ENCODE measurements around the gene ENDOV. TPM values are rescaled to one million over a fixed set of nuclear protein-coding genes. Genes with fewer than 3 reads are reported as not detected.
"Not testable (repeated sequence)": the region's sequence is repeated elsewhere in the genome, so short reads cannot be mapped to it uniquely, and the experiment has no call there.

The ENDOV gene
- total RNA-seq, 1 donor from 2014 or later: 11.5 TPM

DNA sequence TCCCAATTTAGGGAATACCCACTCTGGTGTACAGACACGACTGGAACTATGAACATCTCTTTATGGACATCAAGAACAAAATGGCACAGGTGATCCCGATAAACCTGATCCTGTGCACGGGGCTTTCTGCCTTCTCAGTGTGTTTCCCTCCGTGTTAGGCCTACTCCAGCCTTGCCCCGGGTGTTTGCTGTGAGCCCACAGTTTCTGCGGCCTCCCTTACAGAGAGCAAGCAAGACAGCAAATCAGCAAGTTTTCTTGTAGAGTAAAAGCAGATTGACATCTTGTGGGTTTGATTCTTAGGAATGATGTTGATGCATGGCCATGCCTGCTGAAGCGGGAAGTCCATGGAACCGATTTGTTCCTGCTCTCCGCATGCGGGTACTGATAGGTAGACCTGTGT is 26.4 kb upstream of the ENDOV start:
- no peak for DNase-seq

DNA sequence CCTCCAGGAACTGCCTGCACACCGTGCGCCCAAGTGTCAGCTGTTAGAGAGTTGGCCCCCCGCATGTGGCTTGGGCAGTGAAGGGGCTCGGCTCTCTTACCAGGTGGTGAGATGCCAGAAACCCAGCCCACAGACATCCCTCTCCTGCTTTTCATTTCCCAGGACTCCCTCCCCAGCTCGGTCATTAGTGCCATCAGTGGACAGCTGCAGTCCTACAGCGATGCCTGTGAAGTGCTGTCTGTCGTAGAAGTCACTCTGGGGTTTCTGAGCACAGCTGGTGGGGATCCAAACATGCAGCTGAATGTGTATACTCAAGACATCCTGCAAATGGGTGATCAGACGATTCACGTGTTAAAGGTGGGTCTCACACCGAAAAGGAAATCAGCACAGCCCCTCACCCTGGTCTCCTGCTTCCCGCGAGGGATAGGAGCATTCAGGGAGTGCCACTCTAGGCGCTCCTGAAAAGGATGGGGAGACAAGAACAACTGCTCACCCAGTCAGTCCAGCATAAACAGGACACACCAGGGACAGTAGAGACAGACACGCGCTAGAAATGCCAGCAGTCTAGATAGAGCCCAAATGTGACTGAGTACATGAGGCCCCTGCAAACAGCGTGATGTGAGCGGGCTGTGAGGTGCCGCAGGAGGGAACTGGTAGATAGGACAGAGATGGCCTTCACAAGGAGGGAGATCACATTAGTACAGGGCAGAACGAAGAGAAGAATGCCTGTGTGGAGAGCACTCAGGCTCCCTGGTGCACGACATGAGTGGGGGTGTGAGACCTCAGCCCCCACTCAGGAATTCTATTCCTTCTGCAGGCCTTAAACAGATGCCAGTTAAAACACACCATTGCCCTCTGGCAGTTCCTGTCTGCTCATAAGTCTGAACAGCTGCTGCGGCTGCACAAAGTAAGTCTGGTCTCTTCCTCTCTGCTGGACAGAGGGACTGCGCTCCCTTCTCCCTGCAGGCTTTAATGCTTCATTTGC is 25.7 kb upstream of the ENDOV start:
- no peak for DNase-seq

DNA sequence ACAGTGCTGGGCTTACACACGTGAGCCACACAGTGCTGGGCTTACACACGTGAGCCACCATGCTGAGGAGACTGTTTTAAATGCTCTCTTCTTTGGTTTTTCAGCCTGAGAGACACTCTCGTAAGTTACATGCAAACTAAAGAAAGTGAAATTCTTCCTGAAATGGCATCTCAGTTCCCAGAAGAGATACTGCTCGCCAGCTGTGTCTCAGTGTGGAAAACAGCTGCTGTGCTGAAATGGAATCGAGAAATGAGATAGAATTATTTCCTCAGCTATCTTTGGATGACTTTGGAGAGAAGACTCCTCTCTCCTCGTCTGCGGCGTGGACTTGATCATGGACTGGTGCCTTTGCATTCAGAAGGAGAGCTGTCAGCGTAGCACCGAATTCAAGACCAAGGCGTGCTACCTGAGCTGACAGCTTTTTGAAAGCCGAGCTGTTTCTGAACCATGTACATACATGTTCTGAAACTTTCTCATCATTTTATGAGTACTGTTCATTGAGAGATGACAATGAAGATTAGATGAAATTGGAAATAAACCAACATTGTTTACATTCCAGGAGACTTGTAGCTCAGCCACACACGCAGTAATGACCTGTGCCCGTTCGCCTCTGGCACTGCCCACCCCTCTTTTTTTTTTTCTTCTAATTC is 21.6 kb upstream of the ENDOV start:
- no peak for DNase-seq

DNA sequence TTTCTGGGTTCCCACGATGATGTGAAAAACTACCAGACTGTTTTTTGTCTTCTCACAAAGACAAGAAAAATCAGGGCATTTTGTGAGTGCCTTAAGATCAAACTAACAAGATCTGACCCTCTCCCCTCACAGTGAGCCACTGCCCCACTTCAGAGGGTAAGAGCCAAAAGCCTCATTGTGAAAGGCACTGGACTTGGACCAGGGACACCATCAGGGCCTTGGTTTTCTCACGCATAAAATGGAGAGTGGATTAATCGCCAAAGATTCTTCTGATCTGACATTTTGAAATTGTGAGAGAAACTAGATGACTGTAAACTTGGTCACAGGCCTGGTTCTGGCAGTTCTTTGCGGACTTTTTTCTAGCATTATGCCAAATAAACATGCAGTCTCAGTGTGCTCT is 21.0 kb upstream of the ENDOV start:
- no peak for DNase-seq

DNA sequence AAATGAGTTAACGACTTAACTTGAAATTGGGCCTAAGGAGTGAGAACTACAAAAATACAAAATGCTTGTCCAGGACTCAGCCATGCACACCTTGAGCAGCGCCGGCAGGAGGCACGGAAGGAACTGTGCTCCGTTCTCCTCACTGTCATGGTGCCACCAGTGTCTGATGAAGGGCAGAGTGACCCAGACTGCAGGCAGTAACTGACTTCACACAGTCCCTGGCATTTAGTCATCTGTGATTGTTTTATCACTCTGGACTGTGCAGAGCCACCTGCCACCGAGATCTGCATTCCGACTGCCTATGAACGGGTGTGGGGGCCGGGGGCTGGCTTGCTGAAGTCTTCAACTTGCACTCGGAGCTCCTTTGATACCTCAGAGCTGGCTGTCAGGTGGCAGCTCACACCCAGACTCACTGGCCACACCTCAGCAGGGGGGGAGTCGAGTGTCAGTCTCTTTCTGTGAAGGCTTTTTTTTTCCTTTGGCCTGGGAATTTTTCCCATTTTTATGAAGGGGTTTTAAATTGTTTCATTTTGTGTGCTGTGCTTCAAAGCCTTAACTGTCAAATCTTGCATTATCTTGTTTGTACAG is 20.2 kb upstream of the ENDOV start:
- no peak for DNase-seq

DNA sequence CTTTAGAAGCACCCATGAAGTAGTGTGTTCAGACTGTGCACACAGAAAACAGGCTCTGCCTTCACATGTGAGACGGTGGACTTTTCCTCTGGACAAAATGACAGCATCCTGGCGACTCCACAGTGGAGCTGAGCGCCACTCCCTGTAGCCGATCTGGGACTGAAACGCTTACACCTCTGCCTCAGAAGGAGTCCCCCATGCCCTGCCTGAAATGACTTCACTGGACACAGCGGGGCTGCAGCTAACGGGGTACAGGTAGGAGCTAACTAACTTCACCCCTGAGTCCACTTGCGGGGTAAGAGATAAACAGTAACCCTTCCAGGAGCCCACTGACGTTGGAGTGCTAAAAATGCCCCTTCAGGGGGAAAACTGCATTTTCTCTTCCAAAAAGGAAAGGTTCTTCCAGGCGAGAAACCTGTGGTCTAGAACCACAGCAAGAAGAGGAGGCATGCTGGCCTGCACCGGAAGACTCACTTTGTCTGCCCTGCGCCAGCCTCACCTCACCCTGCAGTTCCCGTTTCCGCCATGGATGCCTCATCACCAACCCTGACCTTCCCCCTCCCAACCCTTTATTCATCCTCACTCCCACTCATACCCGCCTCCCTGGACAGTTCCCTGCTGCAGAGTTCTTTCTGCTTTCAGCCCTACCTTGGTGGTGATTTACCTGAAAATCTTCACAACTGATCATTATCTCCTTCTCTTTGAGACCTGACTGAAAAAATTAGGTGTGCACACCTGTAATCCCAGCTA is 19.4 kb upstream of the ENDOV start:
- DNase-seq: no peak

DNA sequence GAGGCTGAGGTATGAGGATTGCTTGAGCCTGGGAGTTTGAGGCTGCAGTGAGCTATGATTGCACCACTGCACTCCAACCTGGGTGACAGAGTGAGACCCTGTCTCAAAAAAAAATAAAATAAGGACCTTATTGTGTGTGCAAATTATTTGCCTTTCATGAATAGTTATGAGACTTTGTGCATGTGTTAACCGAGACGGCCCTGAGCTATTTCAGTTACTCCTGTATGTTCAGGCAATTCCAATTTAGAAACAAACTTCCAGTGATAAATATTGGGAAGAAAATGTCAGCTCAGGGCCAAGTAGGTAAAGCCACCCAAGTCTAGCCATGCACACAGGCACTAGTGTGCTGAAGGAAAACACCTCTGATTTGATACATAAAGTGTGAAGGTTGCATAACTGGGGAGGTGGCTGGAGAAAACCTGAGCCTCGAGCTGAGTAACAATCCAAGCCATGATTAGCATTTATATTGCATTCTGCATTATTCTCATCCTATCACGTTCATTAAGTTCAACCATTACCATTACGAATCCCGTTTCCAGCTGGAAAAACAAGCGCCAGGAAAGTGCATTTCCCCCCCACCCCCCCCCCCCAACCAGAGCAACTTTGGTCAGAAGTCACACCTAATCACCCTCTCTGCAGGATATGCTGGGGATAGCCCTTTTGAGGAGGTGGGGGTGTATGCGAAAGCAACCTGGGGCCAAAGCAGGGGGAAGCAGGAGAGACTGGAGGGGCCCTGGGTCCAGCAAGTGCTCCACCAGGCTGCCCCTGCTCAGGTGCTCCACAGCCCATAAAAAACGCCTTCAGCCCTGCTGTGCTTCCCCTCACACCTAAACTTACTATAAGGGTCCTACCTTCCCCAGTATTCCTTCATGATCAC is 18.6 kb upstream of the ENDOV start:
- DNase-seq: no peak

DNA sequence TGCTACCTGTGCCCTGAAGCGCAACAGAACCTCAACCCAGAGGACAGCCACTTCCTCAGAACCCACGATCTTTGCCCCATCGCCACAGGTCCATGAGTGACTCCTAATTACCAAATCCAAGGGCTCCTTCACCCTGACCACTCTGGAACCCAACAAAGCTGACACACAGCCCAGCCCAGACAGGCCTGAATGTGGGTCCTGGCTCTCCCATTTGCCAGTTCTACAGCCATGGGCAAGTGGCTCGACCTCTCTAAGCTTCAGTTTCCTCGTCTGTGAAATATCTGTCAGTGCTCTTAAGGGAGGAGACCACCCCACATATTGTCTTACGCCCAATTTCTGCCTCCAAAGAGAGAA is 18.0 kb upstream of the ENDOV start:
- no peak for DNase-seq

DNA sequence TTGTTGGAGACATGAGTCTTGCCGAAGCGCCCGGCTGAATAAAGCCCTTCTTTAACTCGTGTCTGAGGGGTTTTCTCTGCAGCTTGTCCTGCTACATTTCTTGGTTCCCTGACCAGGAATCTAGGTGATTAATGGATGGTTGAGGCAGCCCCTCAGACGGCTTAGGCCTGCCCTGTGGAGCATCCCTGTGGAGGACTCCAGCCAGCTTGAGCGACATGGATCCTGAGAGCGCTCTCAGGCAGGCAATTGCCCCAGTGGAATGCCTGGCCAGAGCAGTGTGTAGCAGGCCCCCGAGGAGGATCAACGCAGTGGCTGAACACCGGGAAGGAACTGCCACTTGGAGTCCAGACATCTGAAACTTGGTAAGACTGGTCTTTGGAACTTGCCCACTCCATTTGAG is 17.3 kb upstream of the ENDOV start:
- no peak for DNase-seq

DNA sequence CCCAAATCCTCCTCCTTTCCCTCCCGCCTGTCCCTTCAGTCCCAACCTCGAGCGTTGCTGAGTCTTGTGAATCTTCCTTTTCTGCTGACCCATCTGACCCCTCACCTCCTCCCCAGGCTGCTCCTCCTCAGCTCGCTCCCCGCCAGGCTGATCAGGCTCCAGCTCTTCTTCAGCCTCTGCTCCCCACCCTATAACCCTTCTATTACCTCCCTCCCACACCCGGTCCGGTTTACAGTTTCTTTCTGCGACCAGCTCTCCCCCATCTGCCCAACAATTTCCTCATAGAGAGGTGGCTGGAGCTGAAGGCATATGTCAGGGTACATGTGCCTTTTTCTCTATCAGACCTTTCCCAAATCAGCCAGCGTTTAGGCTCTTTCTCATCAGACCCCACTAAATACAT is 13.9 kb upstream of the ENDOV start:
- not testable (repeated sequence) for DNase-seq

DNA sequence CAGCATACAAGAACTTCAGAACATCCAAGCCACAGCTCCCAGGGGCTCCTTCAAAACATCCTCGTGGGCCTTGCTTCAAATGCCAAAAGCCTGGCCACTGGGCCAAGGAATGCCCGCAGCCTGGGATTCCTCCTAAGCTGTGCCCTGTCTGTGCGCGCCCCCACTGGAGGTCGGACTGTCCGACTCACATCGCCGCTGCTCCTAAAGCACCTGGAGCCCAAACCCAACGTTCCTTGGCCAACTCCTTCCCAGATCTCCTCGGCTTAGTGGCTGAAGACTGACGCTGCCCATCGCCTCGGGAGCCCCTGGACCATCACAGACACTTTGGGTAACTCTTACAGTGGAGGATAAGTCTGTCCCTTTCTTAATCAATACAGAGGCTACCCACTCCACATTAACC is 12.9 kb upstream of the ENDOV start:
- not testable (repeated sequence) for DNase-seq

DNA sequence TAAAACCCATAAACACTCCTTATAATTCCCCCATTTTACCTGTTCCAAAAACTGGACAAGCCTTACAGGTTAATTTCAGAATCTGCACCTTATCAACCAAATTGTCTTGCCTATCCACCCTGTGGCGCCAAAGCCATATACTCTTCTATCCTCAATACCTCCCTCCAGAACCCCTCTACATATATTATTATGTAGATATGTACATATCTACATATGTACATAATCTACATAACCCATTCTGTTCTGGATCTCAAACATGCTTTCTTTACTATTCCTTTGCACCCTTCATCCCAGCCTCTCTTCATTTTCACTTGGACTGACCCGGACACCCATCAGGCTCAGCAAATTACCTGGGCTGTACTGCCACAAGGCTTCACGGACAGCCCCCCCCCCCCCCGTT is 12.0 kb upstream of the ENDOV start:
- no peak for DNase-seq

DNA sequence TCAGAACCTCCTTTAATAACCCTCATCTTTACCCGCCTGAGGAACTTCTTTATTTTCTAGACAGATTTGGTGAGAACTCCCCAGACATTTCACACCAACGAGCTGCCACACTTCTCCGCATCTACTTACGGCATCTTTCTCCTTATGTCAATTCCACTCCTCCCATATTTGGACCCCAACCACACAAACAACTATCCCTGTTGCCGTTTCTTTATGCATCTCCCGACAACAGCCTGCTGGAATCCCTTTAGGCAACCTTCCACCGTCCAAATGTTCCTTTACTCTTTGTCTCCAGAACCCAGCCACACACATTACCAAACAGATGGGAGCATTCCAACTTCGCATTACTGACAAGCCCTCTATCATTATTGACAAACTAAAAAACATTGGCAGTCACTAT is 8.8 kb upstream of the ENDOV start:
- no peak for DNase-seq

DNA sequence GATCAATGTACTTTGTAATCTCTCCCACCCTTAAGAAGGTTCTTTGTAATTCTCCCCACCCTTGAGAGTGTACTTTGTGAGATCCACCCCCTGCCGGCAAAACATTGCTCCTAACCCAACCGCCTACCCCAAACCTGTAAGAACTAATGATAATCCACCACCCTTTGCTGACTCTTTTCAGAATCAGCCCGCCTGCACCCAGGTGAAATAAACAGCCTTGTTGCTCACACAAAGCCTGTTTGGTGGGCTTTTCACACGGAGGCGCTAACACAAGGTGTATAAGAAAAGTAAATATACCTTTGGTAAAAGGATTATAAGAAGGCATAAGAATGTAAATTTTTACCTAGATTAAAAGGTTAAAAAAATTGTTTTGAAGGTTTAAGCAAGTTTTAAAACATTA is 7.0 kb upstream of the ENDOV start:
- DNase-seq: not testable (repeated sequence)

DNA sequence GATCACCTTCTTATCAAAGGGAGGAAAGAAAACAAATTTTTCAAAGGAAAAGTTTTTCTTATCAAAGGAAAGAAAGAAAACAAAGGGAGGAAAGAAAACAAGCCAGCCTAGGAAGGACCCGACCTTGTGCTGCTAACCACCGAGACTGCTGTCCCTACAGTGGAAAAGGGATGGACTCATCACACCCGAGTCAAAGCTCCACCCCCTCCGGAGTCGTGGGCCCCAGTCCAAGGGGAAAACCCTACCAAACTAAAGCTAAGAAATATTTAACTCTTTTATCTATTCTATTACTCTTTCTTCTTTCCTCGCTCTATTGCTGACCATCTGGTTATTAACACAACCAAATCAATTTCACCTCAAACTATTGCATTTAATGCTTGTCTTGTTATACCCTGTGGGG is 6.1 kb upstream of the ENDOV start:
- no peak for DNase-seq

DNA sequence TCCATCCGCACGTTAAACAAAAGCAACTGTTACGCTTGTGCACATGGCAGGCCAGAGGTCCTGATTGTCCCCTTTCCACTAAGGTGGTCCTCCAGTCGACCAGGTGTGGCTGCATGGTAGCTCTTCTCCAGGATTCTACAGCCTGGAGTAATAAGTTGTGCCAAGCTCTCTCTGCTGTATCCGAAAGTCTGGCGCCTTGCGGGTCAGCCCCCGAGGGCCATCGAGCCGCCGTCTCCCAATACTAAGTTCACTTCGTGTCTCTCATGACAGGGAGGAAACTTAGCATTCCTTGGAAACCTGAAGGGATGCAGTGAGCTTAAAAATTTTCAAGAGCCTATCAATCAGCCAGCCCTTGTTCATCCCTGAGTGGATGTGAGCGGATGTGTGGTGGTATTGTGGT is 5.3 kb upstream of the ENDOV start:
- DNase-seq: no peak

DNA sequence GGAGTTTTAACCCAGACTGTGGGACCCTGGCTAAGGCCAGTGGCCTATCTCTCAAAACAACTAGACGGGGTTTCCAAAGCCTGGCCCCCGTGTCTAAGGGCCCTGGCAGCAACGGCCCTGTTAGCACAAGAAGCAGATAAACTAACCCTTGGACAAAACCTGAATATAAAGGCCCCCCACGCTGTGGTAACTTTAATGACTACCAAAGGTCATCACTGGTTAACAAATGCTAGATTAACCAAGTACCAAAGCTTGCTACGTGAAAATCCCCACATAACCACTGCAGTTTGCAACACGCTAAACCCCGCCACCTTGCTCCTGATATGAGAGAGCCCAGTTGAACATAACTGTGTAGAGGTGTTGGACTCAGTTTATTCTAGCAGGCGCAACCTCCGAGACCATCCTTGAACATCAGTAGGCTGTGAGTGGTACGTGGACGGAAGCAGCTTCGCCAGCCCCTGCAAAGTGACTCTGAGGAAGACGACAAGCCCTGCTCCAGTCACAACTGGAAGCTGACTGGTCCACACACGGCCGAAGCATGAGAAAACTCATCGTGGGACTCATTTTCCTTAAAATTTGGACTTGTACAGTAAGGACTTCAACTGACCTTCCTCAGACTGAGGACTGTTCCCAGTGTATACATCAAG is 4.4 kb upstream of the ENDOV start:
- not testable (repeated sequence) for DNase-seq

DNA sequence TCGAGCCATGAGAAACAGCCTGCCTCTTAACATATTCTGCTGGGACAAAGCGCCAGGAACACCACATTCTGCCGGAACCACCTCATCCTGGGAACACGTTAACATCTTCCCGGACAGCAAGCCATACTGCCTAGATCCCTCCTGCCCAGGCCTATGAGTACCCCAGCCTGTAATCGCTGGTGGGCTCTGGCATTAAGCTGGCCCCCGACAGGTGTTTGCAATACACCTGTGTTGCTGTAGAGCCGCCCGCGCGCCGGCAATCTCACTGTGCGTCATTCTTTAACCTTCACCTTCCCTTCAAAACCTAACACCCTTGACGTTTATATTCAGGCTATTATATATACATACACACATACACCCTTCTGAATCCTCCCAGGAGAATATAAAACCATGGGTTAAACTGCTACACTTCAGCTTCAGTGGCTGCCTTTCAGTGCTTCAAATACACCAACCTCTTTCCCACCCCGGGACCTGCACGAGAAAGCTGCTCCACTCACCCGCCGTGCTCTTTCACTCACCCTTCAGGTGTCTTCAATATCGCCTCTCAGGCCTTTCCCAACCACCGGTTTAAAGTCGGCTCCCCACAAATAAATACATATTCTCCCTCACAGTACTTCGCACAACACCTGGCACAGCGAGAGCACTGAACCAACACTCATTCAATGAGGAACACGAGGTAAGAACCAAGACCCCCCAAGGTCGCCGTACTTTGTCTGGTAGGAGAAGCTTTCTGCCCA is 1.0 kb upstream of the ENDOV start:
- DNase-seq: no peak

DNA sequence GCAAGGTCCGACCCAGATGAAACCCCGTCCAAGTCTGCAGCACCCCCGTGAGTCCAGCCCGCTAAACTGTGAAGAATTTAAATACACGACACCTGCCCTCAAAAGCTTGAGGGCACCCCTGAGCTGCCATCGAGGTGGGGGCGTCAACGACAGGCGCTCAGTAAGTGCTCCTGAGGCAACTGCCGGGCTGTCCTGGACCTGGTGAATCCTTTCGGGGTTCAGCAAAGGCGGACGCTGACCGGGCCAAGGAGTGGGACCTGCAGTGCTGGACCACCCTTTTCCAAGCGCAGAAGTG is 512 bp upstream of the ENDOV start:
- DNase-seq: no peak

DNA sequence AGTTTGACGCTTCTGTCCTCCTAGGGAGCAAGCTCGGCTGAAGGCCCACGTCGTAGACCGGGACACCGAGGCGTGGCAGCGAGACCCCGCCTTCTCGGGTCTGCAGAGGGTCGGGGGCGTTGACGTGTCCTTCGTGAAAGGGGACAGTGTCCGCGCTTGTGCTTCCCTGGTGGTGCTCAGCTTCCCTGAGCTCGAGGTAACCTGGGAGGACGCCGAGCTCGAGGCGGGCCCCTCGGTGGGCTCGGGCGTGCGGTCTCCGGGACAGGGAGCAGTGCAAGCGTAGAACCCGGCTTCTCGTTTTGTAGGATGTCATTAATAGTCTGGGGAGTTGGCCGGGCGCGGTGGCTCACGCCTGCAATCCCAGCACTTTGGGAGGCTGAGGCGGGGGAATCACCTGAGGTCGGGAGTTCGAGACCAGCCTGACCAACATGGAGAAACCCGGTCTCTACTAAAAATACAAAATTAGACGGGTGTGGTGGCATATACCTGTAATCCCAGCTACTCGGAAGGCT is 715 bp downstream of the ENDOV start:
- DNase-seq: no peak

Measured in occipital lobe (tissue), 2 donors.